ENCODE measurements around the gene CDKN2B.

GRCh38 chr9:22043928-22044327, 34.8 kb upstream of the CDKN2B start:
- no peak for TF ChIP-seq REPIN1 (tag by site-specific recombination; IDR thresholded peaks at IDR 0.05; ENCODE audit: low read depth)
- no peak for TF ChIP-seq ZNF239 (tag by site-specific recombination; IDR thresholded peaks at IDR 0.05)
- TF ChIP-seq CTCF (tag by site-specific recombination; IDR thresholded peaks at IDR 0.05), result no peak
- TF ChIP-seq ZBTB7A (tag by site-specific recombination; IDR thresholded peaks at IDR 0.05; ENCODE audit: low read depth), result no peak
- TF ChIP-seq HOXA7 (CRISPR knock-in tag; IDR thresholded peaks at IDR 0.05; ENCODE audit: borderline replicate concordance), result no peak
- TF ChIP-seq, protein P1, sequence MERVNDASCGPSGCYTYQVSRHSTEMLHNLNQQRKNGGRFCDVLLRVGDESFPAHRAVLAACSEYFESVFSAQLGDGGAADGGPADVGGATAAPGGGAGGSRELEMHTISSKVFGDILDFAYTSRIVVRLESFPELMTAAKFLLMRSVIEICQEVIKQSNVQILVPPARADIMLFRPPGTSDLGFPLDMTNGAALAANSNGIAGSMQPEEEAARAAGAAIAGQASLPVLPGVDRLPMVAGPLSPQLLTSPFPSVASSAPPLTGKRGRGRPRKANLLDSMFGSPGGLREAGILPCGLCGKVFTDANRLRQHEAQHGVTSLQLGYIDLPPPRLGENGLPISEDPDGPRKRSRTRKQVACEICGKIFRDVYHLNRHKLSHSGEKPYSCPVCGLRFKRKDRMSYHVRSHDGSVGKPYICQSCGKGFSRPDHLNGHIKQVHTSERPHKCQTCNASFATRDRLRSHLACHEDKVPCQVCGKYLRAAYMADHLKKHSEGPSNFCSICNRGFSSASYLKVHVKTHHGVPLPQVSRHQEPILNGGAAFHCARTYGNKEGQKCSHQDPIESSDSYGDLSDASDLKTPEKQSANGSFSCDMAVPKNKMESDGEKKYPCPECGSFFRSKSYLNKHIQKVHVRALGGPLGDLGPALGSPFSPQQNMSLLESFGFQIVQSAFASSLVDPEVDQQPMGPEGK (tag by site-specific recombination; IDR thresholded peaks at IDR 0.05), result no peak
- TF ChIP-seq ZBTB11 (tag by site-specific recombination; conservative IDR thresholded peaks at IDR 0.05; ENCODE audit: low read depth), result no peak
- TF ChIP-seq ZNF138 (tag by site-specific recombination; IDR thresholded peaks at IDR 0.05; ENCODE audit: borderline replicate concordance), result no peak
- TF ChIP-seq ZNF184 (tag by site-specific recombination; IDR thresholded peaks at IDR 0.05), result no peak
- TF ChIP-seq ZNF174 (tag by site-specific recombination; IDR thresholded peaks at IDR 0.05), result no peak
- no peak for TF ChIP-seq ZNF549 (tag by site-specific recombination; IDR thresholded peaks at IDR 0.05)
- no peak for TF ChIP-seq ZNF292 (tag by site-specific recombination; IDR thresholded peaks at IDR 0.05; ENCODE audit: borderline replicate concordance, low read depth)
- TF ChIP-seq ZNF707 (tag by site-specific recombination; IDR thresholded peaks at IDR 0.05), result no peak
- no peak for TF ChIP-seq ZNF274 (IDR thresholded peaks at IDR 0.05; ENCODE audit: low read length)
- TF ChIP-seq ZNF274 (tag by site-specific recombination; IDR thresholded peaks at IDR 0.05; ENCODE audit: borderline replicate concordance), result no peak
